ENCODE data around the gene ANP32B.

The ANP32B gene

DNA sequence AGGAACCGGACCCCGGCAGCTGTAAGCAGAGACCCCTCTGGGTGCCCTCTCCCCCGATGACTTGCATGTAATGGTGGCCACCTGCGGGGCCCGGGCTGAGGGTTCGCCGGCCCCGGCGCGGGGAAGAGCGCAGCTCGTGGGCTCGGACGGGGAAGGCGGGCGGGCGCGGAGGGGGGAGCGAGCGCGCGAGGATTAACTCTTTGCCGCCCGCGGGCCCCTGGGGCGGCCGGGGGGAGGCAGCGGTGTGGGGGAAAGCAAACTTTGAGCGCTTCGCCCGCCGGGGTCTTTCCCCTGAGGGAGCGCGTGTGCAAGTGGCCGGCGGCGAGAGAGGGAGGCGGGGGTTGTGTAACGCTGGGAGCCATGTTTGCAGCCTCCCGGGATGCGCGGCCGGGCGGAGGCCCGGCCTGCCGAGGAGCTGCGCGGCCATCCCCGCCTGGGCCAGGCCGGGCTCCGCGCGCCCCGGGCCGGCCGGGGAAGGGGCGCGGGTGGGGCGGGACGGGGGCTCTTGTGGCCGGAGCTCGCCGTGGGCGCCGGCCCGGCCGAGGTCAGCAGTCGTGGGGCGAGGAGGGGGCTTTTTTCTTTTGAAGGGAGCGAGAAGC, 547 bp downstream of the ANP32B start:
- DNase-seq (ENCODE audit: low read depth), result no peak
- peak overlapping the region; percentile 93 for H3K4me3 ChIP-seq (ENCODE audit: control insufficient read depth, low read depth, low read length)
- TF ChIP-seq, protein P1, sequence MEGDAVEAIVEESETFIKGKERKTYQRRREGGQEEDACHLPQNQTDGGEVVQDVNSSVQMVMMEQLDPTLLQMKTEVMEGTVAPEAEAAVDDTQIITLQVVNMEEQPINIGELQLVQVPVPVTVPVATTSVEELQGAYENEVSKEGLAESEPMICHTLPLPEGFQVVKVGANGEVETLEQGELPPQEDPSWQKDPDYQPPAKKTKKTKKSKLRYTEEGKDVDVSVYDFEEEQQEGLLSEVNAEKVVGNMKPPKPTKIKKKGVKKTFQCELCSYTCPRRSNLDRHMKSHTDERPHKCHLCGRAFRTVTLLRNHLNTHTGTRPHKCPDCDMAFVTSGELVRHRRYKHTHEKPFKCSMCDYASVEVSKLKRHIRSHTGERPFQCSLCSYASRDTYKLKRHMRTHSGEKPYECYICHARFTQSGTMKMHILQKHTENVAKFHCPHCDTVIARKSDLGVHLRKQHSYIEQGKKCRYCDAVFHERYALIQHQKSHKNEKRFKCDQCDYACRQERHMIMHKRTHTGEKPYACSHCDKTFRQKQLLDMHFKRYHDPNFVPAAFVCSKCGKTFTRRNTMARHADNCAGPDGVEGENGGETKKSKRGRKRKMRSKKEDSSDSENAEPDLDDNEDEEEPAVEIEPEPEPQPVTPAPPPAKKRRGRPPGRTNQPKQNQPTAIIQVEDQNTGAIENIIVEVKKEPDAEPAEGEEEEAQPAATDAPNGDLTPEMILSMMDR (IDR thresholded peaks at IDR 0.05; ENCODE audit: control insufficient read depth, insufficient read depth, low read depth, low read length, missing control alignments), result no peak

DNA sequence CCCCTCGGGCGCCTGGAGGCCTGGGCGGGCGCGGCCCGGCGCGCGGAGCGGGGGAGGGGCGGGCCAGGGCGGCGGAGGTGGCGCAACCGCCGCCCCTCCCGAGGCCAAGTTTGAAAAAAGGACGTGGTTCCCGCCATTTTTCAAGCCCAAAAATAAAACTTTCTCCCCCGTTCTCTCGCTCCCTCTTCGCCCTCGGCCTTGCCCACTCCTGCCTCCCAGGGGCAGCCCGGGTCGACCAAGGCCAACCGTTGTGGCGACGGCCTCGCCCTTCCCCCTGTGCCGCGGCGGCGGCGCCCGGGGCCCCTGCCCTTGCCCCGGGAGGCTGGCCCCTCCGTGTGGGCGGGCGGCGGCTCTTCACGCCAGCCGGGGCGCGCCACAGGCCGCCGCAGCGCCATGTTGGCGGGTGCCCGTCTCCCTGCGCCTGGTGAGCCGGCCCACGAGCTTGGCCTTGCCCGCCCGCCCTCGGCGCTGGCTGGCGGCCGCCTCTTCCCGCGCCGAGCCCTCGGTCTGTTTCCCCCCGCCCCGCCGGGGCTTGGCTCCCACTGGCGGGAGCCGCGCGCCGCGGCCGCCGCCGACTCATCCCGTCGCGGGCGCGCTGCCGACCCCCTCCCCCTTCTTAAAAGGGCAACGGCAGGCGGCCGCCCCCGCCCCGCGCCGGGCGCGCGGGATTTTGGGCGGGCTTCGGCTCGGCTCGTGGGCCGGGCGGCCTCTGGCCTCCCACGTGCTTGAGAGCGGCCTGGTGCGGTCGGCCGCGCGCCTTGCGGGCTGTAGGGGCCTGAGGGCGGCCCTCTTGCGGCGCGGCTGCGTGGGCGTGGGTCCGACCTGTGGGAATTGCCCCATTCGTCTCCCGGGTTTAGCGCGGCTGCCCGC, 1.3 kb downstream of the ANP32B start:
- TF ChIP-seq, protein P1 (IDR thresholded peaks at IDR 0.05; ENCODE audit: control insufficient read depth, insufficient read depth, low read depth, low read length, missing control alignments), result no peak
- H3K4me3 ChIP-seq (ENCODE audit: control insufficient read depth, low read depth, low read length), result peak overlapping the region; percentile 93
- DNase-seq (ENCODE audit: low read depth), result peak; percentile 25

DNA sequence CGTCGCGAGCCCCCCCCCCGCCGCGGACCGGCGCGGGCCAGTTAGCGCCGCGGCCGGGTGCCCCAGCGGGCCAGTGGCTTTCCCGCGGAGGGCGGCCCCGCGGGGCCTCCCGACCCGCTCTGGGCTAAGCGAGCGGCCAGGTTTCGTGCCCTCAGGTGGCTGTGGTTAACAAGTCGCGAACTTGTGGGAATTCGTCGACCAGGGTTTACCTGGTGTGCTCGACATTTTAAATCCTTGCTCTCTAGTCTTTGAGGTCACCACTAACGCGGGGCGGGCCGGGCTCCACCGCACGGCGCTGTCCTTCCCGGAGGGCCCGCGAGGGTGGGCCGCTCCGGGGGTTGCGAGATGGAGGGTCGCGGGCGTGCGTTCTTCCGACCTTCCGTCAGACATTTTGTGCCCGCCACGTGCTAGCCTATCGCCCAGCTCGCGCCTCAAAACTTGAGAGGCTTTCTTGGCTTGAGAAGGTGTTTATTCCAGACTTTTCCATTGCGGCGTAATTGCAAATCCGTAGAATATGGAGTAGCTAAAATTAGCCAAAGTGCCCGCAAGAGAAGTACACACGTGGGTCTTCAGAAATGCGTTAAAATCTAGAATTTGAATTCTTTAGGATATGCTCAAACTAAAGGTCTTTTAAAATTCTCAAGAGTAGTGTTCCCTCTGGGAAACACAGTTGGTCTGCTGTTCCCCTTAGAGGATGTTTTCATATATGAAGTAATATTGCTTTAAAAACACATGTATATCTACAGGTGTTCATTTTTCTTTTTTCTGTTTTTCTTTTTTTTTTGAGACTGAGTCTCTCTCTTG, 2.1 kb downstream of the ANP32B start:
- H3K4me3 ChIP-seq (ENCODE audit: control insufficient read depth, low read depth, low read length), result peak overlapping the region; percentile 93
- no peak for DNase-seq (ENCODE audit: low read depth)
- TF ChIP-seq, protein P1 (IDR thresholded peaks at IDR 0.05; ENCODE audit: control insufficient read depth, insufficient read depth, low read depth, low read length, missing control alignments), result no peak

DNA sequence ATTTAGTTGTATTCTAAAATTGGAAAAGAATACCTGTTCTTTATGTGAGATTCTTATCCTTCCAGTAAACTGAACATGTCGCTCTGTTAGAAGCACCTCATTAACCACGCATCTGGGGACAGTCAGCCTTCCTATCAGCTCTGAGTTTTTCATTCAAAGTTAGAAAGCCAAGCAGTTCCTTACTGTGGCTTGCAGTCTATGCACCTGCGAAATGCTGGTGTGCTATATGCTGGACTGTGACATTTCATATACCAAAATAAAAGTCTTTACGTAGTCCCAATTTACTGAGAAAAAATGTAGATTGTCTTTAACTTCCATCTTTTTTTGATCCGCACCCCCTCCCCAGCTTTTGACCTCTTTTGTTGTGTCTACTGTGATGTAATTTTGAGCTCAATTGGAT, 4.3 kb downstream of the ANP32B start:
- TF ChIP-seq, protein P1 (IDR thresholded peaks at IDR 0.05; ENCODE audit: control insufficient read depth, insufficient read depth, low read depth, low read length, missing control alignments), result no peak
- no peak for DNase-seq (ENCODE audit: low read depth)
- H3K4me3 ChIP-seq (ENCODE audit: control insufficient read depth, low read depth, low read length), result no peak overlapping the region

DNA sequence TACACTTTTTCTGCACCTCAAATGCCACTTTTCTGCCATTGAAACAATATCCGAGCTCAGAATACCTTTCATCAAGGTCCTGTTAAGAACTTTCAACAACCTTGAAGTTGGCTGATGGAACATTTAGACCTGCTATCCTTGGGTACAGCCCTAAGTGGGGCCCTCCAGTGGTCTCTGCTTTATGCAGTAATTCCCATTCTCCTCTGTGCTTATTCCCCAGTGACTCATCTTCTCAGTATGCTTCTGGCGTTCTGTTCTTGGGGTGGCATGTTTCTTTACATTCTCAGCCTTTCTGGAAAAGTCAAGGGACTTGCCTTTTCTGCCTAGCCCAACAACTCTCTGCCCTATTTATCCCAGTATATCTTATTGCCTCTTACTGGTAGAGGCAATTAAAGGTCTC, 7.1 kb downstream of the ANP32B start:
- TF ChIP-seq, protein P1 (IDR thresholded peaks at IDR 0.05; ENCODE audit: control insufficient read depth, insufficient read depth, low read depth, low read length, missing control alignments), result peak; percentile 39
- DNase-seq (ENCODE audit: low read depth), result peak; percentile 21
- no peak overlapping the region for H3K4me3 ChIP-seq (ENCODE audit: control insufficient read depth, low read depth, low read length)

DNA sequence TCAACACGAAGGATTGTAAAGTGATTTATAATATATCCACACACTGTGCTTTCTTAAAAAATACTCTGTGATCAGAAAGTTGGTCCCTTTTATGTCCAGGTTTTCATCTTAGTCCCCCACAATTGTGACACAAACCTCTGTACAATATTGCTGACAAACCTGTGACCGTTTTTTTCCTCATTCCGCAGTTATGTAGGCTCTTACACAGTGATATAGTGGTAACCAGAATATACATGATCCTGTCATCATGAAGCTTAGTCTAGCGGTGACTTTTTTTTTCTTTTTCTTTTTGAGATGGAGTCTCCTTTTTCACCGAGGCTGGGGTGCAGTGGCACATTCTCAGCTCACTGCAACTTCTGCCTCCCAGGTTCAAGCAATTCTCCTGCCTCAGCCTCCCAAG, 8.7 kb downstream of the ANP32B start:
- TF ChIP-seq, protein P1 (IDR thresholded peaks at IDR 0.05; ENCODE audit: control insufficient read depth, insufficient read depth, low read depth, low read length, missing control alignments), result no peak
- DNase-seq (ENCODE audit: low read depth), result no peak
- no peak overlapping the region for H3K4me3 ChIP-seq (ENCODE audit: control insufficient read depth, low read depth, low read length)

Data from AG09309 (cell line).